GM12873 (cell line): ENCODE data around the gene TGM4.
A peak's percentile ranks its signal among the peaks of the same experiment; 100 is the strongest.

Experiments
- TF ChIP-seq, protein P1 (sequence below): IDR thresholded peaks from 2 replicates; pipeline ENCODE4 v1.5.1; 2012; ENCODE audit warnings: low read depth, mild to moderate bottlenecking, moderate library complexity, low read length, control low read depth; ENCODE audit not compliant: insufficient read depth; ENCODE audit errors: missing control alignments

The TGM4 gene

GRCh38 chr3:44914936-44915335, 40.5 kb downstream of the TGM4 start:
- TF ChIP-seq, protein P1, sequence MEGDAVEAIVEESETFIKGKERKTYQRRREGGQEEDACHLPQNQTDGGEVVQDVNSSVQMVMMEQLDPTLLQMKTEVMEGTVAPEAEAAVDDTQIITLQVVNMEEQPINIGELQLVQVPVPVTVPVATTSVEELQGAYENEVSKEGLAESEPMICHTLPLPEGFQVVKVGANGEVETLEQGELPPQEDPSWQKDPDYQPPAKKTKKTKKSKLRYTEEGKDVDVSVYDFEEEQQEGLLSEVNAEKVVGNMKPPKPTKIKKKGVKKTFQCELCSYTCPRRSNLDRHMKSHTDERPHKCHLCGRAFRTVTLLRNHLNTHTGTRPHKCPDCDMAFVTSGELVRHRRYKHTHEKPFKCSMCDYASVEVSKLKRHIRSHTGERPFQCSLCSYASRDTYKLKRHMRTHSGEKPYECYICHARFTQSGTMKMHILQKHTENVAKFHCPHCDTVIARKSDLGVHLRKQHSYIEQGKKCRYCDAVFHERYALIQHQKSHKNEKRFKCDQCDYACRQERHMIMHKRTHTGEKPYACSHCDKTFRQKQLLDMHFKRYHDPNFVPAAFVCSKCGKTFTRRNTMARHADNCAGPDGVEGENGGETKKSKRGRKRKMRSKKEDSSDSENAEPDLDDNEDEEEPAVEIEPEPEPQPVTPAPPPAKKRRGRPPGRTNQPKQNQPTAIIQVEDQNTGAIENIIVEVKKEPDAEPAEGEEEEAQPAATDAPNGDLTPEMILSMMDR, result peak; percentile 41

DNA sequence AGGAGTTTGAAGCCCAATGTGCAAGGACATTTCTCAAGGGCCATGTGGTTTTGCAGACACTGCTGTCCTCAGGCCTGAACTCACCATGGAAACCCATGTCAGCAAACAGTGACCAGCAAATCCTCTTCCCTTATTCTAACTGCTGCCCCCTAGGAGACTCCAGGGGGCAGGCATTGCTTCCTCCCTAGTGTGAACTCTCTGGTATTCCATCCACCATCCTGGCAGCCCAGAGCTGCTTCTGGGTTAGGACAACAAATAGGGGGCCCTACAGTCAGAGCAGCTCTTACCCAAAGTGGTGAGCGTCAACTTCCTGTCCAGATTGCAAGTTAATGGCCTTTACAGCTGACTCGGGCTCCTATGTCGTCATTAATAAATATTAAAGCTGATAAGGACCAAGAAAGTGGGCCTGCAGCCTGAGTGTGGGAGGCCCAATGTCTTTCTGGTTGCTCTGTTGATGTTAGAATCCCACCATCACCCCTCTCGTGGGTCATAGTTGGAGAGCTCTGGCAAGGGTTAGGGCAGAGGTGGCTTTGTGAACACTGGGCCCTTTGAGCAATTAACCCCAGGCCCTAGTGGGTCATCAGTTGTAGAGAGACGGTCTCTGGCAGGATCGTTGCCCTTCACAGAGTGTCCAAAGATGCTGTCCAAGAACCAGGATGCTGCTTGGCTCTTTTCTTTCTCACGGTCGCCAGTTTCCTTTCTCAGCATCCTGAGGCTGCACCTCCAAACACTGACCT, 41.5 kb downstream of the TGM4 start:
- TF ChIP-seq, protein P1, result no peak

GRCh38 chr3:44918087-44918486, 43.7 kb downstream of the TGM4 start:
- TF ChIP-seq, protein P1, result no peak

DNA sequence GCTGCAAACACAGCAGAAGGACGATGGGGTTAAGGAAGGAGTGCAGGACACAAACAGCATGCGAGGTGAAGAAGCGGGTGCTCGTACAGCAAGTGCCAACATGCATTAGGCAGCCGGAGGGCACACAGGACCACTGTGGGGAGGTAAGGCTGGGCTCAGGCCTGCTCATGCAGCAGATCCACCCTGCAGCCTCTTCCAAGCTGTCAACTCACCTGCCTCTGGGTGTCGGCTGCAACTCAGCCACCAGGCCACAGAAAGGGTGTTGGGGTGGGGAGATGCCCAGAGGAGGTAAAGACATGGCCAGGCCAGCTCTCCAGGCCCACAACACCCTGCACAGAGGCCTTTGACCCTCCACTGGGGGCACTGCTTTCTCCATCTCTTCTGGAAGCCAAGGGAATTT, 44.2 kb downstream of the TGM4 start:
- TF ChIP-seq, protein P1, result peak; percentile 7

DNA sequence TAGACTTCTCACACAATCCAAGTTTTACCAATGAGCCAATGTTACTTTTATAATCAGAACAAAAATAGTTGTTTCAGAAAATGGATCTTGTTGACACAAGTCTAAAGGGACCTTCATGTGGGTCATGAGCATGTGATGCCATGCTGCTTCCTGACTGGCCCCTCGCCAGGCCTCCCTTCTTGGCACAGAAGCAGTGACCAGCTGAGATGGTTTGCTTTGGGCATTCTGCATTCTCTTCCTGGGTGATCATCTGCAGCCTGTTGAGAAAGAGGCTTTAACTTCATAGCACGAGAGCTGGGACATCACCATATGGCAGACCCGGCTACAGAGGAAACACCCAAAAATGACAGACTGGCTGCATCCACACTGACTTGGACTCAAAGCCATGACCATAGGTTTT, 45.7 kb downstream of the TGM4 start:
- TF ChIP-seq, protein P1, result no peak

- TF ChIP-seq, protein P1, result no peak
These were observed 49.4 kb downstream of the TGM4 start for GRCh38 chr3:44923632-44924456.

GRCh38 chr3:44924457-44925084, 50.2 kb downstream of the TGM4 start:
- TF ChIP-seq, protein P1, result no peak
